PC-3 (cell line): ENCODE measurements around the gene DMAC2L.

Source experiments
- CTCF ChIP-seq: fragments of 300-600 bp; sonication (generic); conservative IDR thresholded peaks from 2 replicates; pipeline ENCODE4 v1.5.1; 2017; ENCODE audit warnings: antibody characterized with exemption, low read depth, mild to moderate bottlenecking, low read length
- EZH2 ChIP-seq: fragments of 300-600 bp; sonication (generic); IDR thresholded peaks from one replicate; pipeline ENCODE4 v1.6.1; 2017; ENCODE audit warnings: antibody characterized with exemption, mild to moderate bottlenecking, low read length; ENCODE audit not compliant: unreplicated experiment
- EZH2phosphoT487 ChIP-seq: fragments of 300-600 bp; sonication (generic); IDR thresholded peaks from 2 replicates; pipeline ENCODE4 v1.6.1; 2018; ENCODE audit warnings: mild to moderate bottlenecking, antibody characterized with exemption, low read length, borderline replicate concordance

- TF ChIP-seq CTCF, result no peak
- TF ChIP-seq EZH2phosphoT487, result no peak
- no peak for TF ChIP-seq EZH2
These were observed 48.0 kb downstream of the DMAC2L start for GRCh38 chr14:50360093-50360492.
